ENCODE results near the gene RTL9.
"Not testable (repeated sequence)": the region's sequence is repeated elsewhere in the genome, so short reads cannot be mapped to it uniquely, and the experiment has no call there.

Gene RTL9

GRCh38 chrX:110406250-110406649 is 47.6 kb downstream of the RTL9 start:
- DNase-seq (ENCODE audit: low read depth, low spot score), result not testable (repeated sequence)

GRCh38 chrX:110406822-110407221 is 48.2 kb downstream of the RTL9 start:
- no peak for DNase-seq (ENCODE audit: low read depth, low spot score)

GRCh38 chrX:110407910-110408545 is 49.4 kb downstream of the RTL9 start:
- DNase-seq (ENCODE audit: low read depth, low spot score), result peak; percentile 0

Measured in activated naive CD8-positive, alpha-beta T cell treated with anti-CD3 and anti-CD28 coated beads, Interleukin-2, amount 50 U/mL, for 16 hours (primary cell).